ENCODE measurements around the gene SFPQ. TPM values are rescaled to one million over a fixed set of nuclear protein-coding genes. Genes with fewer than 3 reads are reported as not detected.

The SFPQ gene
- total and polyA plus RNA-seq, 2 of the 8 experiments (the other 6 are each of a cell fraction or from before 2014, with no cell fraction given) = 118 to 469 TPM

GRCh38 chr1:35192056-35192852 is 691 bp downstream of the SFPQ start (continued):
- no peak for TF ChIP-seq HDAC2 (IDR thresholded peaks at IDR 0.05; ENCODE audit: borderline replicate concordance in 1 of 2, low read depth in 2 of 2, low read length in 2 of 2)
- TF ChIP-seq KDM4A (IDR thresholded peaks at IDR 0.05; ENCODE audit: low read depth, low read length, severe bottlenecking) = peak; percentile 3
- TF ChIP-seq SIX5 (IDR thresholded peaks at IDR 0.05; ENCODE audit: low read depth, low read length) = no peak
- no peak for TF ChIP-seq CTBP2 (IDR thresholded peaks at IDR 0.05; ENCODE audit: borderline replicate concordance, insufficient read depth, insufficient read length, low read length)
- no peak for TF ChIP-seq CHD7 (IDR thresholded peaks at IDR 0.05; ENCODE audit: insufficient replicate concordance, low read length)
- TF ChIP-seq NRF1 (IDR thresholded peaks at IDR 0.05; ENCODE audit: low read depth, low read length) = peak; percentile 41
- TF ChIP-seq CHD1 (IDR thresholded peaks at IDR 0.05; ENCODE audit: low read depth, low read length) = peak; percentile 38; the same call in 1 of the 2 replicates
- TF ChIP-seq POLR2A (IDR thresholded peaks at IDR 0.05; ENCODE audit: control extremely low read depth in 1 of 2, low read depth in 2 of 2, low read length in 2 of 2) = peak; percentile 78 to 84
